Sigmoid colon (tissue), 7 donors: ENCODE results near the gene RELB. TPM values are rescaled to one million over a fixed set of nuclear protein-coding genes. Genes with fewer than 3 reads are reported as not detected.

Experiments
- DNase-seq: peaks from one replicate; pipeline ENCODE4 v3.0.0-alpha.2; 2019
- H3K27ac ChIP-seq, 4 donors: fragments of 200-600 bp; sonication (generic); one replicate each; pipeline ENCODE4 v1.5.1; 2016 to 2019; ENCODE audit warnings: mild to moderate bottlenecking in 1 of 4
- H3K27me3 ChIP-seq, 3 donors: fragments of 200-600 bp; sonication (generic); one replicate each; pipeline ENCODE4 v1.5.1; 2019; ENCODE audit warnings: mild to moderate bottlenecking in 1 of 3
- H3K36me3 ChIP-seq, 4 donors: fragments of 200-600 bp; sonication (generic); one replicate each; pipeline ENCODE4 v1.5.1; 2016 to 2019
- H3K4me1 ChIP-seq, 4 donors: fragments of 200-600 bp; sonication (generic); one replicate each; pipeline ENCODE4 v1.5.1; 2017 to 2019
- H3K4me3 ChIP-seq, 4 donors: fragments of 200-600 bp; sonication (generic); one replicate each; pipeline ENCODE4 v1.5.1; 2017 to 2019; ENCODE audit warnings: mild to moderate bottlenecking in 2 of 4, moderate library complexity in 1 of 4
- H3K9me3 ChIP-seq, 4 donors: fragments of 200-600 bp in 3 of 4; sonication (generic) in 3 of 4; one replicate each; pipeline versions ENCODE4 v1.5.1 to v1.6.1; 2013 to 2019
- EP300 ChIP-seq, 4 donors: sonication (generic); formaldehyde crosslinking; IDR thresholded peaks; one replicate each; pipeline ENCODE4 v1.6.1; 2017; ENCODE audit warnings: antibody characterized with exemption in 4 of 4
- POLR2A ChIP-seq, 2 donors: fragments of 450-650 bp; IDR thresholded peaks; one replicate each; pipeline ENCODE4 v1.6.1; 2016; ENCODE audit warnings: antibody characterized with exemption in 2 of 2, mild to moderate bottlenecking in 2 of 2, moderate library complexity in 2 of 2
- POLR2AphosphoS5 ChIP-seq, 4 donors: sonication (generic); formaldehyde crosslinking; IDR thresholded peaks; one replicate each; pipeline ENCODE4 v1.6.1; 2017; ENCODE audit warnings: antibody characterized with exemption in 4 of 4
- WGBS, 2 donors: extraction: QIAGEN DNeasy Blood & Tissue Kit; methylation state at CpG; one replicate each; pipeline ENCODE4 v1.1.7; 2013; 5-methylcytosine and 5-hydroxymethylcytosine counted together
- intact Hi-C: fragments of 100-400 bp; cut with DNase I; formaldehyde crosslinking; loops from one replicate; pipeline ENCODE4 v1.15.1; 2023
- polyA plus RNA-seq, 3 donors: library from polyadenylated mRNA; stranded (reverse); fragments of 200-250 nt; gene quantifications; one replicate each; pipeline ENCODE4 v1.2.3, GENCODE V29; 2013
- total RNA-seq, 4 donors: library from RNA; depleted of rRNA; stranded (reverse); fragments of >200 nt; gene quantifications; one replicate each; pipeline ENCODE4 v1.1.0, GENCODE V29; 2016
- TF ChIP-seq, protein P1 (sequence below), 4 experiments: fragments of 450-650 bp in 3 of 4; fragments of 200-600 bp in 1 of 4; IDR thresholded peaks; one replicate each; pipeline ENCODE4 v1.5.1; 2016 to 2019; ENCODE audit warnings: antibody characterized with exemption in 4 of 4, mild to moderate bottlenecking in 3 of 4, moderate library complexity in 2 of 4
- donor health status: healthy with polysubstance abuse.
- donor health status: Bipolar disorder and iron deficiency.
- donor health status: healthy.

The RELB gene
- total and polyA plus RNA-seq, 7 donors = 3.2 to 50.2 (median 16.7) TPM

DNA sequence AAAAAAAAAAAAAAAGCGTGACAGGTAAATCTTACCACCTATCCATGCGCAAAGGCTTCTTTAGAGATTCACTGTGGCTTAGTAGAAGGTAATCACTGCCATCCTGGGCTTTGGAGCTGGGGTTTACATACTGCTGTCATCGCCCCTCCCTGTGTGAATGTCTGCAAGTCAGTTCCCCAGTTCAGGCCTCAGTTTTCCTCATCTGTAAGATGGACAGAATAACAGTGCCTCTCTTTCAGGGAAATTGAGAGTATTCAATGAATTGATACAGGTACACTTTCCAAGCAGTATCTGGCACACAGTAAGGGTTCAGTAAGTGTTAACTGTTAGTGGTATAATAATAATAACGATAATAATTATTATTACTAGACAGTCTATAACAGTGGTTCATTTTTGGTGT is 2.2 kb downstream of the RELB start:
- WGBS, 2 donors = 95 to 97% methylated on average over 4 of the region's 4 CpGs
- peaks cover 0 to 15% (median 13%) of the 10 kb centered on the region in 4 donors for H3K4me1 ChIP-seq
- H3K27ac ChIP-seq = no peak overlapping the region
- no peaks in the 10 kb centered on the region for H3K27me3 ChIP-seq
- intact Hi-C loops = loop anchor here (2.0 kb wide), 1 partner anchor 35 kb away; the partner anchor contains the start of gene CLASRP
- H3K4me3 ChIP-seq = no peak overlapping the region
- DNase-seq = no peak
- no peaks in the 10 kb centered on the region for H3K9me3 ChIP-seq
- TF ChIP-seq EP300 (IDR thresholded peaks at IDR 0.05) (no peak), POLR2AphosphoS5 (IDR thresholded peaks at IDR 0.05) (no peak), POLR2A (IDR thresholded peaks at IDR 0.05) (no peak)
- TF ChIP-seq, protein P1, sequence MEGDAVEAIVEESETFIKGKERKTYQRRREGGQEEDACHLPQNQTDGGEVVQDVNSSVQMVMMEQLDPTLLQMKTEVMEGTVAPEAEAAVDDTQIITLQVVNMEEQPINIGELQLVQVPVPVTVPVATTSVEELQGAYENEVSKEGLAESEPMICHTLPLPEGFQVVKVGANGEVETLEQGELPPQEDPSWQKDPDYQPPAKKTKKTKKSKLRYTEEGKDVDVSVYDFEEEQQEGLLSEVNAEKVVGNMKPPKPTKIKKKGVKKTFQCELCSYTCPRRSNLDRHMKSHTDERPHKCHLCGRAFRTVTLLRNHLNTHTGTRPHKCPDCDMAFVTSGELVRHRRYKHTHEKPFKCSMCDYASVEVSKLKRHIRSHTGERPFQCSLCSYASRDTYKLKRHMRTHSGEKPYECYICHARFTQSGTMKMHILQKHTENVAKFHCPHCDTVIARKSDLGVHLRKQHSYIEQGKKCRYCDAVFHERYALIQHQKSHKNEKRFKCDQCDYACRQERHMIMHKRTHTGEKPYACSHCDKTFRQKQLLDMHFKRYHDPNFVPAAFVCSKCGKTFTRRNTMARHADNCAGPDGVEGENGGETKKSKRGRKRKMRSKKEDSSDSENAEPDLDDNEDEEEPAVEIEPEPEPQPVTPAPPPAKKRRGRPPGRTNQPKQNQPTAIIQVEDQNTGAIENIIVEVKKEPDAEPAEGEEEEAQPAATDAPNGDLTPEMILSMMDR (IDR thresholded peaks at IDR 0.05) = no peak
- peaks cover 0 to 10% (median 0%) of the 10 kb centered on the region in 4 donors for H3K36me3 ChIP-seq

DNA sequence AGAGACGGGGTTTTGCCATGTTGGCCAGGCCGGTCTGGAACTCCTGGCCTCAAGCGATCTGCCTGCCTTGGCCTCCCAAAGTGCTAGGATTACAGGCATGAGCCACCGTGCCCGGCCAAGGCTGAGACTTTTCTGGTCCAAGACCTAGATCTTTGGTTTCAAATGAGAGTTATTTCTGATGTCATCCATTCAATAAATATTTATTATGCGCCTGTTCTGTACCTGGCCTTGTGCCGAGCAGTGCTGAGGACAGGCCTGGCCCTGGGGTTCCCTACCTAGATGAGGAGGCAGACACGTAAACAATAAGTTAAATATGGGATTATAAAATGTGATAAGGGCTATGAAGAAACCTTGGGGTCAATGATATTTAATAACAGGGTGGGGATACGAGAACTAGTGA is 4.5 kb downstream of the RELB start:
- Histone ChIP-seq H3K4me1 (peaks cover 0 to 12% (median 10%) of the 10 kb centered on the region in 4 donors), H3K4me3 (no peak overlapping the region), H3K9me3 (no peaks in the 10 kb centered on the region), H3K36me3 (peaks cover 0 to 13% (median 0%) of the 10 kb centered on the region in 4 donors), H3K27ac (no peak overlapping the region), H3K27me3 (no peaks in the 10 kb centered on the region)
- intact Hi-C loops = no loop called here
- peak in 1 of 2 donors; percentile 15 for TF ChIP-seq POLR2A (IDR thresholded peaks at IDR 0.05)
- TF ChIP-seq, protein P1 (IDR thresholded peaks at IDR 0.05) = no peak
- 20 to 66% methylated on average over 9 of the region's 9 CpGs for WGBS, 2 donors
- no peak for DNase-seq

- no peak overlapping the region for H3K4me3 ChIP-seq
- H3K4me1 ChIP-seq = no peaks in the 10 kb centered on the region
- H3K27me3 ChIP-seq = no peaks in the 10 kb centered on the region
- H3K27ac ChIP-seq = no peak overlapping the region
- TF ChIP-seq, protein P1 (IDR thresholded peaks at IDR 0.05) = no peak
- TF ChIP-seq POLR2AphosphoS5 (IDR thresholded peaks at IDR 0.05) = no peak
- no peak for TF ChIP-seq EP300 (IDR thresholded peaks at IDR 0.05)
- no peak for TF ChIP-seq POLR2A (IDR thresholded peaks at IDR 0.05)
- no peak for DNase-seq
- no peaks in the 10 kb centered on the region for H3K9me3 ChIP-seq
- intact Hi-C loops = no loop called here
- H3K36me3 ChIP-seq = peaks cover 0 to 31% (median 0%) of the 10 kb centered on the region in 4 donors
- 17 to 61% methylated on average over 10 of the region's 10 CpGs for WGBS, 2 donors
Measured at GRCh38 chr19:45008552-45008951, 7.3 kb downstream of the RELB start.

- Histone ChIP-seq H3K4me1 (no peaks in the 10 kb centered on the region), H3K9me3 (no peaks in the 10 kb centered on the region), H3K36me3 (peaks cover 0 to 42% (median 0%) of the 10 kb centered on the region in 4 donors), H3K27me3 (no peaks in the 10 kb centered on the region), H3K27ac (no peak overlapping the region), H3K4me3 (no peak overlapping the region)
- DNase-seq = no peak
- intact Hi-C loops = loop anchor here (10.0 kb wide), 1 partner anchor 245 kb away; the partner anchor contains the start of gene MARK4
- 92 to 95% methylated on average over 9 of the region's 9 CpGs for WGBS, 2 donors
- TF ChIP-seq POLR2A (IDR thresholded peaks at IDR 0.05) (no peak), EP300 (IDR thresholded peaks at IDR 0.05) (no peak), POLR2AphosphoS5 (IDR thresholded peaks at IDR 0.05) (no peak)
- TF ChIP-seq, protein P1 (IDR thresholded peaks at IDR 0.05) = no peak
Measured at GRCh38 chr19:45009625-45010255, 8.5 kb downstream of the RELB start.
